ENCODE measurements around the gene SSR4.

GRCh38 chrX:153793291-153793690, 1.2 kb upstream of the SSR4 start:
- TF ChIP-seq, protein P1, sequence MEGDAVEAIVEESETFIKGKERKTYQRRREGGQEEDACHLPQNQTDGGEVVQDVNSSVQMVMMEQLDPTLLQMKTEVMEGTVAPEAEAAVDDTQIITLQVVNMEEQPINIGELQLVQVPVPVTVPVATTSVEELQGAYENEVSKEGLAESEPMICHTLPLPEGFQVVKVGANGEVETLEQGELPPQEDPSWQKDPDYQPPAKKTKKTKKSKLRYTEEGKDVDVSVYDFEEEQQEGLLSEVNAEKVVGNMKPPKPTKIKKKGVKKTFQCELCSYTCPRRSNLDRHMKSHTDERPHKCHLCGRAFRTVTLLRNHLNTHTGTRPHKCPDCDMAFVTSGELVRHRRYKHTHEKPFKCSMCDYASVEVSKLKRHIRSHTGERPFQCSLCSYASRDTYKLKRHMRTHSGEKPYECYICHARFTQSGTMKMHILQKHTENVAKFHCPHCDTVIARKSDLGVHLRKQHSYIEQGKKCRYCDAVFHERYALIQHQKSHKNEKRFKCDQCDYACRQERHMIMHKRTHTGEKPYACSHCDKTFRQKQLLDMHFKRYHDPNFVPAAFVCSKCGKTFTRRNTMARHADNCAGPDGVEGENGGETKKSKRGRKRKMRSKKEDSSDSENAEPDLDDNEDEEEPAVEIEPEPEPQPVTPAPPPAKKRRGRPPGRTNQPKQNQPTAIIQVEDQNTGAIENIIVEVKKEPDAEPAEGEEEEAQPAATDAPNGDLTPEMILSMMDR (IDR thresholded peaks at IDR 0.05; ENCODE audit: low read length) = no peak
- TF ChIP-seq EZH2 (optimal IDR thresholded peaks at IDR 0.05; ENCODE audit: low read depth, low read length) = no peak
- no peak for TF ChIP-seq EZH2phosphoT487 (IDR thresholded peaks at IDR 0.05; ENCODE audit: low read length)
